ENCODE results near the gene PRSS36.
"Not testable (repeated sequence)": the region's sequence is repeated elsewhere in the genome, so short reads cannot be mapped to it uniquely, and the experiment has no call there.

The PRSS36 gene

GRCh38 chr16:31120129-31120528, 29.7 kb downstream of the PRSS36 start:
- no peak for DNase-seq (ENCODE audit: low read depth in 2 of 2)

- DNase-seq (ENCODE audit: low read depth in 2 of 2), result no peak
These were observed 31.4 kb downstream of the PRSS36 start for GRCh38 chr16:31118223-31119155.

GRCh38 chr16:31117384-31118222, 32.3 kb downstream of the PRSS36 start, which contains the start of gene KAT8:
Gene KAT8 (plus strand): TSS chr16:31117664. CDS start chr16:31117682, 18 bp downstream.
- DNase-seq (ENCODE audit: low read depth in 2 of 2), result peak; percentile 97 to 98

GRCh38 chr16:31114468-31114867, 35.4 kb downstream of the PRSS36 start:
- no peak for DNase-seq (ENCODE audit: low read depth in 2 of 2)

GRCh38 chr16:31113121-31114120, 36.4 kb downstream of the PRSS36 start:
- no peak for DNase-seq (ENCODE audit: low read depth in 2 of 2)

- no peak for DNase-seq (ENCODE audit: low read depth in 2 of 2)
These were observed 37.2 kb downstream of the PRSS36 start for GRCh38 chr16:31112711-31113110.

- DNase-seq (ENCODE audit: low read depth in 2 of 2), result no peak
These were observed 37.9 kb downstream of the PRSS36 start for GRCh38 chr16:31111881-31112466.

GRCh38 chr16:31110106-31111034, 39.5 kb downstream of the PRSS36 start:
- no peak for DNase-seq (ENCODE audit: low read depth in 2 of 2)

GRCh38 chr16:31109622-31110021, 40.2 kb downstream of the PRSS36 start:
- DNase-seq (ENCODE audit: low read depth in 2 of 2), result no peak

GRCh38 chr16:31108794-31109558, 40.9 kb downstream of the PRSS36 start:
- DNase-seq (ENCODE audit: low read depth in 2 of 2), result no peak

GRCh38 chr16:31108035-31108793, 41.7 kb downstream of the PRSS36 start, which contains the start of gene BCKDK:
Gene BCKDK (plus strand): TSS chr16:31108386. CDS start chr16:31109224, 838 bp downstream.
- DNase-seq (ENCODE audit: low read depth in 2 of 2), result peak; percentile 55 to 73

GRCh38 chr16:31107465-31107867, 42.4 kb downstream of the PRSS36 start:
- peak; percentile 34 to 37 for DNase-seq (ENCODE audit: low read depth in 2 of 2)

- DNase-seq (ENCODE audit: low read depth in 2 of 2), result no peak
These were observed 43.1 kb downstream of the PRSS36 start for GRCh38 chr16:31106509-31107464.

GRCh38 chr16:31105677-31106213, 44.1 kb downstream of the PRSS36 start:
- DNase-seq (ENCODE audit: low read depth in 2 of 2), result peak; percentile 67 to 81

- not testable (repeated sequence) for DNase-seq (ENCODE audit: low read depth in 2 of 2)
These were observed 48.8 kb downstream of the PRSS36 start for GRCh38 chr16:31100876-31101641.

All from stimulated activated CD4-positive, alpha-beta T cell treated with anti-CD3 and anti-CD28 coated beads, Interleukin-15, amount 100 ng/mL, for 48 hours (primary cell).